Measurements from ENCODE around the gene MGAM2.

Gene MGAM2

GRCh38 chr7:142250705-142251104 lies 139.2 kb downstream of the MGAM2 start:
- DNase-seq (ENCODE audit: low read depth): no peak
- no peak for TF ChIP-seq CTCF (conservative IDR thresholded peaks at IDR 0.05; ENCODE audit: low read depth, low read length)

GRCh38 chr7:142257958-142258357 lies 146.4 kb downstream of the MGAM2 start, which contains the start of gene PRSS58:
PRSS58 (minus strand) TSS chr7:142258058; CDS start chr7:142257707, 351 bp downstream.
- no peak for DNase-seq (ENCODE audit: low read depth)
- no peak within 1 kb of the TSS for H3K4me3 ChIP-seq (ENCODE audit: low read length)
- TF ChIP-seq CTCF (conservative IDR thresholded peaks at IDR 0.05; ENCODE audit: low read depth, low read length): no peak

More at GRCh38 chr7:142250705-142251104, 139.2 kb downstream of the MGAM2 start:
- no peak overlapping the region for H3K4me3 ChIP-seq (ENCODE audit: low read length)

GRCh38 chr7:142263598-142264380 lies 152.3 kb downstream of the MGAM2 start:
- no peak overlapping the region for H3K4me3 ChIP-seq (ENCODE audit: low read length)
- TF ChIP-seq CTCF (conservative IDR thresholded peaks at IDR 0.05; ENCODE audit: low read depth, low read length): no peak
- DNase-seq (ENCODE audit: low read depth): peak; percentile 5

Measured in retinal pigment epithelial cell (primary cell).